DOHH2 (cell line): Measurements from ENCODE around the gene FHOD3.

Experiments
- CTCF ChIP-seq: fragments of 200-600 bp; sonication (generic); IDR thresholded peaks from one replicate; pipeline ENCODE4 v1.5.1; 2014; ENCODE audit warnings: antibody characterized with exemption, mild to moderate bottlenecking, low read depth, low read length; ENCODE audit not compliant: poor library complexity, severe bottlenecking
- EZH2phosphoT487 ChIP-seq: fragments of 200-600 bp; sonication (generic); IDR thresholded peaks from 2 replicates; pipeline ENCODE4 v1.6.1; 2017; ENCODE audit warnings: borderline replicate concordance, mild to moderate bottlenecking, antibody characterized with exemption, low read length, moderate library complexity, mixed read lengths

- TF ChIP-seq CTCF (no peak), EZH2phosphoT487 (no peak)
Measured at GRCh38 chr18:36465970-36466369, 168.5 kb downstream of the FHOD3 start.
